ENCODE results near the gene NF2.
"Not testable (repeated sequence)": the region's sequence is repeated elsewhere in the genome, so short reads cannot be mapped to it uniquely, and the experiment has no call there.

Gene NF2

GRCh38 chr22:29603358-29604075 lies at the start of gene NF2:
Gene NF2, plus strand, starts transcription at chr22:29603633. Its CDS starts 366 bp downstream, at chr22:29603999.
- peak; percentile 100 for DNase-seq (ENCODE audit: low spot score)

- DNase-seq (ENCODE audit: low spot score): peak; percentile 63
Observed at GRCh38 chr22:29555065-29555644, 48.3 kb upstream of the NF2 start.

GRCh38 chr22:29559030-29559429 lies 44.4 kb upstream of the NF2 start:
- DNase-seq (ENCODE audit: low spot score): no peak

- no peak for DNase-seq (ENCODE audit: low spot score)
Observed at GRCh38 chr22:29559853-29560252, 43.6 kb upstream of the NF2 start.

- DNase-seq (ENCODE audit: low spot score): no peak
Observed at GRCh38 chr22:29563652-29564460, 39.6 kb upstream of the NF2 start.

GRCh38 chr22:29566513-29566912 lies 36.9 kb upstream of the NF2 start:
- not testable (repeated sequence) for DNase-seq (ENCODE audit: low spot score)

GRCh38 chr22:29567338-29567737 lies 36.1 kb upstream of the NF2 start:
- no peak for DNase-seq (ENCODE audit: low spot score)

GRCh38 chr22:29569011-29569678 lies 34.3 kb upstream of the NF2 start:
- DNase-seq (ENCODE audit: low spot score): no peak

- DNase-seq (ENCODE audit: low spot score): no peak
Observed at GRCh38 chr22:29570456-29570855, 33.0 kb upstream of the NF2 start.

- no peak for DNase-seq (ENCODE audit: low spot score)
Observed at GRCh38 chr22:29570912-29571549, 32.4 kb upstream of the NF2 start.

- DNase-seq (ENCODE audit: low spot score): no peak
Observed at GRCh38 chr22:29574762-29575450, 28.5 kb upstream of the NF2 start.

GRCh38 chr22:29578462-29579200 lies 24.8 kb upstream of the NF2 start:
- no peak for DNase-seq (ENCODE audit: low spot score)

GRCh38 chr22:29580200-29580810 lies 23.1 kb upstream of the NF2 start:
- no peak for DNase-seq (ENCODE audit: low spot score)

GRCh38 chr22:29581799-29582198 lies 21.6 kb upstream of the NF2 start:
- no peak for DNase-seq (ENCODE audit: low spot score)

GRCh38 chr22:29584975-29585374 lies 18.5 kb upstream of the NF2 start:
- DNase-seq (ENCODE audit: low spot score): no peak

GRCh38 chr22:29586193-29586705 lies 17.2 kb upstream of the NF2 start:
- DNase-seq (ENCODE audit: low spot score): not testable (repeated sequence)

- no peak for DNase-seq (ENCODE audit: low spot score)
Observed at GRCh38 chr22:29587938-29588699, 15.3 kb upstream of the NF2 start.

- no peak for DNase-seq (ENCODE audit: low spot score)
Observed at GRCh38 chr22:29593923-29594322, 9.5 kb upstream of the NF2 start.

- DNase-seq (ENCODE audit: low spot score): not testable (repeated sequence)
Observed at GRCh38 chr22:29594447-29594846, 9.0 kb upstream of the NF2 start.

All from putamen (tissue), 1 donor.